ENCODE results near the gene FTO. TPM values are rescaled to one million over a fixed set of nuclear protein-coding genes. Genes with fewer than 3 reads are reported as not detected.

FTO gene
- total and polyA plus RNA-seq, 4 donors = 12.2 to 145 (median 57.7) TPM

GRCh38 chr16:53895433-53895832 is 191.5 kb downstream of the FTO start:
- TF ChIP-seq CTCF (IDR thresholded peaks at IDR 0.05; ENCODE audit: control extremely low read depth, extremely low read depth) = no peak
- DNase-seq (no peak), ATAC-seq (ENCODE audit: insufficient read depth, low FRiP score) (no peak)
- Histone ChIP-seq H3K36me3 (ENCODE audit: control insufficient read depth in 4 of 4, insufficient read depth in 4 of 4, low read length in 4 of 4) (peaks cover 0 to 4% (median 1%) of the 10 kb centered on the region in 4 donors), H3K27me3 (ENCODE audit: control insufficient read depth in 3 of 3, insufficient read depth in 3 of 3, low read length in 2 of 3) (peaks cover 0 to 3% (median 0%) of the 10 kb centered on the region in 3 donors), H3K4me3 (no peak overlapping the region), H3K27ac (ENCODE audit: low read depth in 1 of 2, low read length in 1 of 2) (no peak overlapping the region), H3K9me3 (ENCODE audit: control insufficient read depth in 4 of 4, insufficient read depth in 3 of 4, low read length in 3 of 4) (no peaks in the 10 kb centered on the region), H3K9ac (ENCODE audit: insufficient read depth in 1 of 2, low read length in 2 of 2) (no peak overlapping the region), H3K4me1 (ENCODE audit: control insufficient read depth in 5 of 5, insufficient read depth in 5 of 5, low read length in 5 of 5) (peaks cover 3 to 59% (median 14%) of the 10 kb centered on the region in 5 donors)
- 72 to 89% methylated on average over 2 of the region's 2 CpGs for WGBS, 2 donors

DNA sequence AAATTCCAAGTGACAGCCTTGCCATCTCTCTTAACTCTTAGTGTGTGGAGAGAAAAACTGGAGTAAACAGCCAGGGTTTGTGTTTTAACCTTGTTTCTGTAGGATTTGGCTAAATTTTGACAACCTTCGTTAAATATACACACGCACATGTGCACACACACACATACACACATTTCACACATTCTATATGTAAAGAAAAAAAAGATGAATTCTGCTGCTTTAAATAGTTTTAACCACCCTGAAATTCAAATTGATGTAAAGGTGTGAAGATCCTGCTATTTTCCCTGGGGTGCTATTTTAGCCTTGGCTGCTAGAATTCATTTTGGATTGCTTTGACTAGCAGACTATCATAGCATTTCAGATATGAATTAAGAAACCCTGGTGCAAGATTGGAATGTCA is 191.9 kb downstream of the FTO start:
- H3K4me1 ChIP-seq (ENCODE audit: control insufficient read depth in 5 of 5, insufficient read depth in 5 of 5, low read length in 5 of 5) = peaks cover 3 to 59% (median 14%) of the 10 kb centered on the region in 5 donors
- no peak overlapping the region for H3K27ac ChIP-seq (ENCODE audit: low read depth in 1 of 2, low read length in 1 of 2)
- no peak for TF ChIP-seq CTCF (IDR thresholded peaks at IDR 0.05; ENCODE audit: control extremely low read depth, extremely low read depth)
- 95 to 97% methylated on average over 2 of the region's 2 CpGs for WGBS, 2 donors
- no peak overlapping the region for H3K4me3 ChIP-seq
- no peaks in the 10 kb centered on the region for H3K9me3 ChIP-seq (ENCODE audit: control insufficient read depth in 4 of 4, insufficient read depth in 3 of 4, low read length in 3 of 4)
- no peak overlapping the region for H3K9ac ChIP-seq (ENCODE audit: insufficient read depth in 1 of 2, low read length in 2 of 2)
- peaks cover 0 to 3% (median 0%) of the 10 kb centered on the region in 3 donors for H3K27me3 ChIP-seq (ENCODE audit: control insufficient read depth in 3 of 3, insufficient read depth in 3 of 3, low read length in 2 of 3)
- peaks cover 0 to 4% (median 1%) of the 10 kb centered on the region in 4 donors for H3K36me3 ChIP-seq (ENCODE audit: control insufficient read depth in 4 of 4, insufficient read depth in 4 of 4, low read length in 4 of 4)
- no peak for DNase-seq
- ATAC-seq (ENCODE audit: insufficient read depth, low FRiP score) = no peak

- no peak overlapping the region for H3K27ac ChIP-seq (ENCODE audit: low read depth in 1 of 2, low read length in 1 of 2)
- no peak overlapping the region for H3K4me3 ChIP-seq
- H3K36me3 ChIP-seq (ENCODE audit: control insufficient read depth in 4 of 4, insufficient read depth in 4 of 4, low read length in 4 of 4) = peaks cover 0 to 4% (median 1%) of the 10 kb centered on the region in 4 donors
- WGBS, 2 donors = 86 to 92% methylated on average over 7 of the region's 7 CpGs
- TF ChIP-seq CTCF (IDR thresholded peaks at IDR 0.05; ENCODE audit: control extremely low read depth, extremely low read depth) = no peak
- H3K4me1 ChIP-seq (ENCODE audit: control insufficient read depth in 5 of 5, insufficient read depth in 5 of 5, low read length in 5 of 5) = peaks cover 3 to 59% (median 14%) of the 10 kb centered on the region in 5 donors
- no peaks in the 10 kb centered on the region for H3K9me3 ChIP-seq (ENCODE audit: control insufficient read depth in 4 of 4, insufficient read depth in 3 of 4, low read length in 3 of 4)
- no peak overlapping the region for H3K9ac ChIP-seq (ENCODE audit: insufficient read depth in 1 of 2, low read length in 2 of 2)
- peaks cover 0 to 3% (median 0%) of the 10 kb centered on the region in 3 donors for H3K27me3 ChIP-seq (ENCODE audit: control insufficient read depth in 3 of 3, insufficient read depth in 3 of 3, low read length in 2 of 3)
- DNase-seq (peak; percentile 45 to 88 (median 88)), ATAC-seq (ENCODE audit: insufficient read depth, low FRiP score) (no peak)
These were observed 192.8 kb downstream of the FTO start for GRCh38 chr16:53896722-53897121.

- ATAC-seq (ENCODE audit: insufficient read depth, low FRiP score) = no peak
- no peak for TF ChIP-seq CTCF (IDR thresholded peaks at IDR 0.05; ENCODE audit: control extremely low read depth, extremely low read depth)
- Histone ChIP-seq H3K27me3 (ENCODE audit: control insufficient read depth in 3 of 3, insufficient read depth in 3 of 3, low read length in 2 of 3) (peaks cover 0 to 3% (median 0%) of the 10 kb centered on the region in 3 donors), H3K9me3 (ENCODE audit: control insufficient read depth in 4 of 4, insufficient read depth in 3 of 4, low read length in 3 of 4) (no peaks in the 10 kb centered on the region), H3K9ac (ENCODE audit: insufficient read depth in 1 of 2, low read length in 2 of 2) (no peak overlapping the region), H3K27ac (ENCODE audit: low read depth in 1 of 2, low read length in 1 of 2) (no peak overlapping the region), H3K36me3 (ENCODE audit: control insufficient read depth in 4 of 4, insufficient read depth in 4 of 4, low read length in 4 of 4) (peaks cover 0 to 4% (median 1%) of the 10 kb centered on the region in 4 donors), H3K4me1 (ENCODE audit: control insufficient read depth in 5 of 5, insufficient read depth in 5 of 5, low read length in 5 of 5) (peaks cover 3 to 42% (median 13%) of the 10 kb centered on the region in 5 donors), H3K4me3 (no peak overlapping the region)
- 35 to 66% methylated on average over 1 of the region's 1 CpG for WGBS, 2 donors
- DNase-seq = peak in 1 of 3 donors; percentile 58
These were observed 195.0 kb downstream of the FTO start for GRCh38 chr16:53898993-53899392.
